ENCODE results near the gene EPB41L3. TPM values are rescaled to one million over a fixed set of nuclear protein-coding genes. Genes with fewer than 3 reads are reported as not detected.

Gene EPB41L3
- total RNA-seq, 1 donor from 2014 or later: 6.3 TPM

- H3K4me1 ChIP-seq: peaks cover 4% of the 10 kb centered on the region
- no peak overlapping the region for H3K27ac ChIP-seq (replicated peaks)
- no peak overlapping the region for H3K4me3 ChIP-seq
- no peaks in the 10 kb centered on the region for H3K9me3 ChIP-seq (replicated peaks)
- H3K36me3 ChIP-seq: no peaks in the 10 kb centered on the region
- H3K27me3 ChIP-seq (ENCODE audit: low read depth): peaks cover 5% of the 10 kb centered on the region
- intact Hi-C loops (cut with micrococcal nuclease): no loop called here
- DNase-seq: no peak
- TF ChIP-seq CTCF (IDR thresholded peaks at IDR 0.05; ENCODE audit: borderline replicate concordance): no peak
Measured at GRCh38 chr18:5556310-5556974, 12.6 kb upstream of the EPB41L3 start.

DNA sequence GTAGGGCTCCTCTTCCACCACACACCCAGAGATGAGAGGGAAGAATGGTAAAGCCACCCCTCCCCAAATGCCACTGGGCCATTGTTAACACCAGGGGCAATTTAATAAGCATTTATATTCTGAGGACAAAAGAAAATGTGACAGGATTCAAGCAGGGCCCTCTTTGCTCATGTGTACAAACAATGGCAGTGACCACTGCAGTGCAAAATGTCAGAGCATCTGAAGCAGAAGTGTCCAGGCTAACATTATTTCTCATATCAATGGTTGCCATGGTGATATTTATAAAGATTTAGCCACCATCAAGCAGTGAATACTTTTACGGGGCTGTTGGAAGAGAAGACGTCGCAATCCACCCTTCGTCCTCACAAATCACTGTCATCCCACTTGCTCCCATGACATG, 10.8 kb upstream of the EPB41L3 start:
- Histone ChIP-seq H3K36me3 (no peaks in the 10 kb centered on the region), H3K4me1 (peaks cover 4% of the 10 kb centered on the region), H3K27ac (replicated peaks) (no peak overlapping the region), H3K4me3 (no peak overlapping the region), H3K9me3 (replicated peaks) (no peaks in the 10 kb centered on the region), H3K27me3 (ENCODE audit: low read depth) (peaks cover 7% of the 10 kb centered on the region)
- no peak for DNase-seq
- TF ChIP-seq CTCF (IDR thresholded peaks at IDR 0.05; ENCODE audit: borderline replicate concordance): no peak
- intact Hi-C loops (cut with micrococcal nuclease): no loop called here

DNA sequence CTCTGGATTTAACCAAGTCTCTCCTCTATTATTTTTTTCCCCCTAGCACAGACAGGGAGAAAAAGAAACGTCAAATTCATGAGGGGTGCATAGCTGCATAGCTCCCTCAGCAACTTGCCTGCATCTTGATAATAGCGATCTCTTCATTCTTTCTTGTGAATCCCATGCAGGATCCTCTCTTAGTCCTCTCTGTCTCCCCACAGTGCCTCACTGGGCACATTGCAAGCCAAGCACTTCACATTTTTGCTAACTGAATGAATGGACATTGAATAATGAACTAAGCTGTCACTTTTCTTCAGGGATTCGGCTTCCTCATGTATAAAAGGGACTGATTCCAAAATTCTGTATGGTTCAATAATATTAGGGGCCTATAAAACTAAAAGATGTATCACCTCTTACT, 2.9 kb upstream of the EPB41L3 start:
- TF ChIP-seq CTCF (IDR thresholded peaks at IDR 0.05; ENCODE audit: borderline replicate concordance): peak; percentile 48
- Histone ChIP-seq H3K9me3 (replicated peaks) (no peaks in the 10 kb centered on the region), H3K36me3 (no peaks in the 10 kb centered on the region), H3K4me1 (peaks cover 11% of the 10 kb centered on the region), H3K27me3 (ENCODE audit: low read depth) (peaks cover 76% of the 10 kb centered on the region), H3K4me3 (no peak overlapping the region), H3K27ac (replicated peaks) (no peak overlapping the region)
- no peak for DNase-seq
- intact Hi-C loops (cut with micrococcal nuclease): no loop called here

- no peak for TF ChIP-seq CTCF (IDR thresholded peaks at IDR 0.05; ENCODE audit: borderline replicate concordance)
- peak overlapping the region; percentile 62 for H3K27ac ChIP-seq (replicated peaks)
- peak overlapping the region; percentile 69 for H3K4me3 ChIP-seq
- H3K36me3 ChIP-seq: no peaks in the 10 kb centered on the region
- peaks cover 65% of the 10 kb centered on the region for H3K27me3 ChIP-seq (ENCODE audit: low read depth)
- intact Hi-C loops (cut with micrococcal nuclease): no loop called here
- no peak for DNase-seq
- H3K4me1 ChIP-seq: peaks cover 11% of the 10 kb centered on the region
- no peaks in the 10 kb centered on the region for H3K9me3 ChIP-seq (replicated peaks)
Measured at GRCh38 chr18:5543036-5543680, 639 bp downstream of the EPB41L3 start.

GRCh38 chr18:5542515-5543035, 1.2 kb downstream of the EPB41L3 start:
- H3K27me3 ChIP-seq (ENCODE audit: low read depth): peaks cover 60% of the 10 kb centered on the region
- H3K9me3 ChIP-seq (replicated peaks): no peaks in the 10 kb centered on the region
- peaks cover 11% of the 10 kb centered on the region for H3K4me1 ChIP-seq
- peak overlapping the region; percentile 62 for H3K27ac ChIP-seq (replicated peaks)
- intact Hi-C loops (cut with micrococcal nuclease): no loop called here
- no peak for DNase-seq
- H3K4me3 ChIP-seq: peak overlapping the region; percentile 69
- no peaks in the 10 kb centered on the region for H3K36me3 ChIP-seq
- TF ChIP-seq CTCF (IDR thresholded peaks at IDR 0.05; ENCODE audit: borderline replicate concordance): no peak

Measured in left ventricle myocardium inferior (tissue), 1 donor.